Fibroblast of pulmonary artery (primary cell): ENCODE results near the gene KRTAP3-2.

ENCODE experiments used
- DNase-seq: peaks from one replicate; pipeline ENCODE4 v3.0.0-alpha.2; 2010; ENCODE audit warnings: low read depth
- H3K4me3 ChIP-seq: replicated peaks from 2 replicates; pipeline ENCODE4 v1.5.1; 2011; ENCODE audit warnings: low read depth, mild to moderate bottlenecking, control low read depth, low read length, moderate library complexity
- CTCF ChIP-seq: IDR thresholded peaks from 2 replicates; pipeline ENCODE4 v1.5.1; 2011; ENCODE audit warnings: mild to moderate bottlenecking, control low read depth, low read length, inconsistent platforms; ENCODE audit errors: missing control alignments

Gene KRTAP3-2

GRCh38 chr17:40958086-40958953, 41.4 kb downstream of the KRTAP3-2 start:
- no peak overlapping the region for H3K4me3 ChIP-seq
- no peak for TF ChIP-seq CTCF
- no peak for DNase-seq

- no peak overlapping the region for H3K4me3 ChIP-seq
- no peak for TF ChIP-seq CTCF
- DNase-seq: peak; percentile 42
Measured at GRCh38 chr17:40956401-40957254, 43.1 kb downstream of the KRTAP3-2 start.

- DNase-seq: peak; percentile 13
- no peak overlapping the region for H3K4me3 ChIP-seq
- TF ChIP-seq CTCF: no peak
Measured at GRCh38 chr17:40953881-40954280, 45.8 kb downstream of the KRTAP3-2 start.

- peak; percentile 44 for DNase-seq
- no peak overlapping the region for H3K4me3 ChIP-seq
- no peak for TF ChIP-seq CTCF
Measured at GRCh38 chr17:40952661-40953060, 47.0 kb downstream of the KRTAP3-2 start.

GRCh38 chr17:40952154-40952553, 47.6 kb downstream of the KRTAP3-2 start:
- H3K4me3 ChIP-seq: no peak overlapping the region
- no peak for TF ChIP-seq CTCF
- DNase-seq: no peak

GRCh38 chr17:40951011-40951622, 48.6 kb downstream of the KRTAP3-2 start:
- TF ChIP-seq CTCF: no peak
- no peak for DNase-seq
- no peak overlapping the region for H3K4me3 ChIP-seq
